GM18499 (cell line): ENCODE measurements around the gene PLEKHA8.

ENCODE experiments used
- ATAC-seq: cut with Tn5 transposase; IDR thresholded peaks from one replicate; pipeline ENCODE4 v1.9.1; 2021; ENCODE audit warnings: moderate number of reproducible peaks; ENCODE audit not compliant: insufficient read depth, unreplicated experiment

The PLEKHA8 gene

GRCh38 chr7:30177965-30178364 lies 149.8 kb downstream of the PLEKHA8 start:
- ATAC-seq: no peak

GRCh38 chr7:30178748-30179436 lies 150.7 kb downstream of the PLEKHA8 start:
- ATAC-seq: peak; percentile 80
